Panc1 (cell line): Measurements from ENCODE around the gene UPB1.

Source experiments
- SIN3A ChIP-seq: IDR thresholded peaks from 2 replicates; pipeline ENCODE4 v1.6.1; 2012; ENCODE audit warnings: low read depth, mild to moderate bottlenecking, low read length, moderate library complexity, borderline replicate concordance; ENCODE audit not compliant: insufficient read depth
- TF ChIP-seq, protein P1 (sequence below): fragments of 450-650 bp; IDR thresholded peaks from 2 replicates; pipeline ENCODE4 v1.5.1; 2017; ENCODE audit warnings: mild to moderate bottlenecking
- TF ChIP-seq, protein P2 (sequence below), 2 experiments: IDR thresholded peaks; 2 replicates each; pipeline ENCODE4 v1.6.1; 2011 to 2012; ENCODE audit warnings: low read depth in 2 of 2, control low read depth in 1 of 2, low read length in 1 of 2, mild to moderate bottlenecking in 1 of 2, moderate library complexity in 1 of 2; ENCODE audit not compliant: insufficient read depth in 1 of 2

DNA sequence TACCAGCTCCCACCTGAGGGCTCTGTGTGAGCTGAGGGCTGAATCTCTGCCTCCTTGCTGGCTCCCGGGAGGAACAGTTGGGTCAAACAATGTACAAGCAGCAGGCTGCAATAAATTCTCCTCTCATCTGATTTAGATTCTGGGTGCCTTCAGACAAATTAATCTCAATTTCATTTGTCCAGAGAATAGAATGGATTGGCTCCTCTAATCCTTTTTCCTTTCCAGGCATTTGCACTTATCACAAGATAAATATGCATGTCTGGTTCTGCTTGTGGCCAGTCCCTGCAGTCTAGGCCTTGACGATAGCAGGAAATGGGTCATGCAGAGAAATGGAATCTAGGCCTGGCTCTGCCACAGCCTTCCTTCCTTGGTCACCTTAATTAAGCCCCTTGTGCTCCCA, 28.7 kb downstream of the UPB1 start:
- TF ChIP-seq, protein P1, sequence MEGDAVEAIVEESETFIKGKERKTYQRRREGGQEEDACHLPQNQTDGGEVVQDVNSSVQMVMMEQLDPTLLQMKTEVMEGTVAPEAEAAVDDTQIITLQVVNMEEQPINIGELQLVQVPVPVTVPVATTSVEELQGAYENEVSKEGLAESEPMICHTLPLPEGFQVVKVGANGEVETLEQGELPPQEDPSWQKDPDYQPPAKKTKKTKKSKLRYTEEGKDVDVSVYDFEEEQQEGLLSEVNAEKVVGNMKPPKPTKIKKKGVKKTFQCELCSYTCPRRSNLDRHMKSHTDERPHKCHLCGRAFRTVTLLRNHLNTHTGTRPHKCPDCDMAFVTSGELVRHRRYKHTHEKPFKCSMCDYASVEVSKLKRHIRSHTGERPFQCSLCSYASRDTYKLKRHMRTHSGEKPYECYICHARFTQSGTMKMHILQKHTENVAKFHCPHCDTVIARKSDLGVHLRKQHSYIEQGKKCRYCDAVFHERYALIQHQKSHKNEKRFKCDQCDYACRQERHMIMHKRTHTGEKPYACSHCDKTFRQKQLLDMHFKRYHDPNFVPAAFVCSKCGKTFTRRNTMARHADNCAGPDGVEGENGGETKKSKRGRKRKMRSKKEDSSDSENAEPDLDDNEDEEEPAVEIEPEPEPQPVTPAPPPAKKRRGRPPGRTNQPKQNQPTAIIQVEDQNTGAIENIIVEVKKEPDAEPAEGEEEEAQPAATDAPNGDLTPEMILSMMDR: no peak
- TF ChIP-seq, protein P2, sequence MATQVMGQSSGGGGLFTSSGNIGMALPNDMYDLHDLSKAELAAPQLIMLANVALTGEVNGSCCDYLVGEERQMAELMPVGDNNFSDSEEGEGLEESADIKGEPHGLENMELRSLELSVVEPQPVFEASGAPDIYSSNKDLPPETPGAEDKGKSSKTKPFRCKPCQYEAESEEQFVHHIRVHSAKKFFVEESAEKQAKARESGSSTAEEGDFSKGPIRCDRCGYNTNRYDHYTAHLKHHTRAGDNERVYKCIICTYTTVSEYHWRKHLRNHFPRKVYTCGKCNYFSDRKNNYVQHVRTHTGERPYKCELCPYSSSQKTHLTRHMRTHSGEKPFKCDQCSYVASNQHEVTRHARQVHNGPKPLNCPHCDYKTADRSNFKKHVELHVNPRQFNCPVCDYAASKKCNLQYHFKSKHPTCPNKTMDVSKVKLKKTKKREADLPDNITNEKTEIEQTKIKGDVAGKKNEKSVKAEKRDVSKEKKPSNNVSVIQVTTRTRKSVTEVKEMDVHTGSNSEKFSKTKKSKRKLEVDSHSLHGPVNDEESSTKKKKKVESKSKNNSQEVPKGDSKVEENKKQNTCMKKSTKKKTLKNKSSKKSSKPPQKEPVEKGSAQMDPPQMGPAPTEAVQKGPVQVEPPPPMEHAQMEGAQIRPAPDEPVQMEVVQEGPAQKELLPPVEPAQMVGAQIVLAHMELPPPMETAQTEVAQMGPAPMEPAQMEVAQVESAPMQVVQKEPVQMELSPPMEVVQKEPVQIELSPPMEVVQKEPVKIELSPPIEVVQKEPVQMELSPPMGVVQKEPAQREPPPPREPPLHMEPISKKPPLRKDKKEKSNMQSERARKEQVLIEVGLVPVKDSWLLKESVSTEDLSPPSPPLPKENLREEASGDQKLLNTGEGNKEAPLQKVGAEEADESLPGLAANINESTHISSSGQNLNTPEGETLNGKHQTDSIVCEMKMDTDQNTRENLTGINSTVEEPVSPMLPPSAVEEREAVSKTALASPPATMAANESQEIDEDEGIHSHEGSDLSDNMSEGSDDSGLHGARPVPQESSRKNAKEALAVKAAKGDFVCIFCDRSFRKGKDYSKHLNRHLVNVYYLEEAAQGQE (IDR thresholded peaks at IDR 0.05; ENCODE audit: insufficient read depth in 1 of 2, low read depth in 2 of 2, low read length in 1 of 2): no peak
- TF ChIP-seq SIN3A: no peak
